ENCODE data around the gene LMNTD2. TPM values are rescaled to one million over a fixed set of nuclear protein-coding genes. Genes with fewer than 3 reads are reported as not detected.

Gene LMNTD2
- total RNA-seq, 2 donors from 2014 or later: 6.0 to 12.9 TPM

DNA sequence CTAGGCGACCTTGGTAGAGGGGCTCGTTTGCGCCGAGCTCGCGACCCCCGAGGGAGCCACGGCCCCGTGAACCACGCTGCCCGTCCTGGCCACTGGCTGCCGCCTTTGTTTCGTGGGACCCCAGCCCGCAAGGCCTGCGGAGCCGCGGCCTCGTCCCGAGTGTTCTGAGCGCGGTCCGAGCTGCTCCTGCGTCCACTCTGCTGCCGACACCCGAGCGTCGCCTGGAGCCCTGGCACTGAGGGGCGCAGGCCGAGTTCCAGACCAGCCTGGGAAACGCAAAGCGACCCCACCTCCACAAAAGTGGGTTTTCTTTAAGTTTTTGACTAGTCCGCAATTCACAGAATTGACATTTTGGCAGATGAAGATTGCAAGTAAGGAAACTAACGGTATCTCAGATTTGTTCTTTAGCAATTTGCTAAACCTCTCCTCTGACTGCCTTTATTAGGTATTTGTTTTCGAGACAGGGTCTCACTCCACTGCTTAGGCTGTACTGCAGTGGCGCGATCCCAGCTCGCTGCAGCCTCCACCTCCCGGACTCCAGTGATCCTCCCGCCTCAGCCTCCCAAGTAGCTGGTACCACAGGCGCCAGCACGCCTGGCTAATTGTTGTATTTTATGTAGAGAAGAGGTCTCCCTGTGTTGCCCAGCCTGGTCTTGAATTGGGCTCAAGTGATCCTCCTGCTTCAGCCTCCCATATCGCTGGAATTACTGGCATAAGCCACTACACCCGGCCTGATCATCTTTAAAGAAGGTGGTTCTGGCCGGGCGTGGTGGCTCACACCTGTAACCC lies 52.6 kb downstream of the LMNTD2 start:
- Histone ChIP-seq H3K4me1 (peaks cover 35% of the 10 kb centered on the region), H3K4me3 (peak overlapping the region in 1 of 2 donors; percentile 17), H3K27me3 (no peaks in the 10 kb centered on the region), H3K27ac (peak overlapping the region; percentile 96 to 100 (median 99)), H3K9me3 (no peaks in the 10 kb centered on the region), H3K36me3 (replicated peaks in 1 of 2; ENCODE audit: insufficient read depth in 1 of 2, low read depth in 2 of 2) (no peaks in the 10 kb centered on the region)
- TF ChIP-seq POLR2A (IDR thresholded peaks at IDR 0.05): no peak
- no peak for TF ChIP-seq CTCF (IDR thresholded peaks at IDR 0.05)
- ATAC-seq: no peak
- DNase-seq: no peak
- intact Hi-C loops (cut with DNase I): no loop called here
- 45 to 94% methylated on average over 11 to 43 of the region's 45 CpGs for WGBS, 2 donors

DNA sequence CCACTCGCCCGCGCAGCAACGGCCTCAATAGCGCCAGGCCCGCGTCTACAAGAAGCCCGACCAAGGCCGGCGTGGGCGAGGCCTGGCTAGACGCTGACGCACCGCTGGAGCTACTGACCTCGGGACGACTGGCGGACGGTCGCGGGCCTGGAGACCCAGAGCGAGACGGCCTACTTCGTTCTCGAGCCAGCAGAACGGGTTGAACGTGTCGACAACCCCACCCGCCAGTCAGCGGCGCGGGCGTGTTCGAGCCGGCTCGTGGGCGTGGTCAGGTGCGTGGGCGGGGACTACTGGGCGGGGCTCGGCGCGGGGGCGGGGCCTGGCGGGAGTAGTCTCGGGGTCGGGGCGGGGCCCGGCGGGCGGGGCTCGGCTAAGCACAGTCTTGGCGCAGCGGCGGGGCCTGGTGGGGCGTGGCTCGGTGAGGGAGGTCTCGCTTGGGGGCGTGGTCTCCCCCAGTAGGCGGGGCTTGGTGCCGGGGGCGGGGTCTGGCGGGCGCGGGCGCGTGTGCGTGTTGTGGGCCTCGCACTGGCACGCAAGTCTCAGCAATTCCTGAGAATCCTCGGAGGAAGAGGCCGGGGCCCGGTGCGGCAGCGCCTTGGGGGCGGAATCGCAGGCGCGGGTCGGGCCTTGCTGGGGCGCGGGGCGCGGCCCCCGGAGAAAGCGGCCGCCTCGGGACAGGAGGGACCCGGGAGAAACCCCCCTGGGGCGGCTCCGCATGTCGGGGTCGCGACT lies 53.4 kb downstream of the LMNTD2 start, which contains the start of gene RNH1:
Gene RNH1, minus strand, starts transcription at position 248 of the 732 bp plus-strand sequence. CDS start 5,080 bp downstream, outside the sequence.
- peak; percentile 98 to 99 (median 98) for DNase-seq
- Histone ChIP-seq H3K4me3 (peak within 1 kb of the TSS; percentile 33 to 69), H3K27me3 (no peaks in the 10 kb centered on the region), H3K9me3 (no peaks in the 10 kb centered on the region), H3K27ac (peak within 1 kb of the TSS; percentile 96 to 100 (median 99)), H3K4me1 (peaks cover 35% of the 10 kb centered on the region), H3K36me3 (replicated peaks in 1 of 2; ENCODE audit: insufficient read depth in 1 of 2, low read depth in 2 of 2) (no peaks in the 10 kb centered on the region)
- TF ChIP-seq POLR2A (IDR thresholded peaks at IDR 0.05) (peak; percentile 49 to 70 (median 65)), CTCF (IDR thresholded peaks at IDR 0.05) (no peak)
- peak; percentile 86 for ATAC-seq
- 0 to 1% methylated on average over 2 to 57 of the region's 93 CpGs for WGBS, 2 donors
- intact Hi-C loops (cut with DNase I): no loop called here

- H3K27ac ChIP-seq: peak overlapping the region; percentile 96 to 100 (median 99)
- DNase-seq: peak; percentile 97 to 99 (median 98)
- no peaks in the 10 kb centered on the region for H3K9me3 ChIP-seq
- H3K4me1 ChIP-seq: peaks cover 35% of the 10 kb centered on the region
- H3K4me3 ChIP-seq: peak overlapping the region; percentile 33 to 69
- intact Hi-C loops (cut with DNase I): no loop called here
- 0% methylated on average over 2 to 71 of the region's 71 CpGs for WGBS, 2 donors
- H3K27me3 ChIP-seq: no peaks in the 10 kb centered on the region
- TF ChIP-seq POLR2A (IDR thresholded peaks at IDR 0.05) (peak; percentile 59 to 91 (median 86)), CTCF (IDR thresholded peaks at IDR 0.05) (peak in 3 of 7 experiments; percentile 22 to 30 (median 28))
- peak; percentile 87 for ATAC-seq
- no peaks in the 10 kb centered on the region for H3K36me3 ChIP-seq (replicated peaks in 1 of 2; ENCODE audit: insufficient read depth in 1 of 2, low read depth in 2 of 2)
These were observed 54.1 kb downstream of the LMNTD2 start for GRCh38 chr11:506238-506994.

DNA sequence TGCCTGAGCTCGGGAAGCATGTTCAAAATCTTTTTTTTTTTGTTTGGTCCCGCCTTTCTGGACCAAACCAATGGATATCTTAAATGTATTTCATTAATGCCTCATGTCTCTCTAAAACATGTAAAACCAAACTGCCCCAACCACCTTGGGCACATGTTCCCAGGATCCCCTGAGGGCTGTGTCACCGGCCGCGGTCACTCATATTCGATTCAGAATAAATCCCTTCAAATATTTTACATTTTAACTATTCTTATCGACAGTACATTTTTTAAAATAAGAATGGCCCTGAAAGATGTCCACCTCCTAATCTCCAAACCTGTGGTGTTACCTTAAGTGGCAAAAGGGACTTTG lies 55.6 kb downstream of the LMNTD2 start:
- peaks cover 0 to 7% of the 10 kb centered on the region in 2 donors for H3K36me3 ChIP-seq (replicated peaks in 1 of 2; ENCODE audit: insufficient read depth in 1 of 2, low read depth in 2 of 2)
- TF ChIP-seq CTCF (IDR thresholded peaks at IDR 0.05): no peak
- no peak for TF ChIP-seq POLR2A (IDR thresholded peaks at IDR 0.05)
- no peak for DNase-seq
- no peaks in the 10 kb centered on the region for H3K9me3 ChIP-seq
- no peak for ATAC-seq
- H3K27me3 ChIP-seq: no peaks in the 10 kb centered on the region
- WGBS, 2 donors: 73 to 89% methylated on average over 7 of the region's 7 CpGs
- H3K27ac ChIP-seq: no peak overlapping the region
- no peak overlapping the region for H3K4me3 ChIP-seq
- intact Hi-C loops (cut with DNase I): no loop called here
- peaks cover 35% of the 10 kb centered on the region for H3K4me1 ChIP-seq

MicroRNAs encoded within 50 kb of the gene (microRNA counts, 767-probe panel; counts per million panel counts)
- microRNA hsa-miR-210: 0 to 736 counts per million in 2 donors

Small RNA genes within 50 kb of the gene (microRNA-seq; reads per million reads assigned to microRNA genes)
- gene MIR210 (ENCODE audit: borderline number of aligned reads in 2 of 2, borderline replicate concordance in 2 of 2): 32.1 to 37.7 reads per million in 2 donors

Small RNA genes within 50 kb of the gene (small RNA-seq; reads per million reads assigned to genes)
- gene MIR210: 1.6 reads per million, percentile 63 among the genes with 10 or more reads in this experiment

Other genes with a start within 250 kb of the LMNTD2 start
- gene IFITM1, start 246.7 kb downstream of the LMNTD2 start, total RNA-seq: 10 to 100 TPM; 31.0 to 39.7 TPM
- 10 to 100 TPM; 51.4 to 59.7 TPM for gene IFITM3, start 239.9 kb downstream of the LMNTD2 start, total RNA-seq
- gene B4GALNT4, start 191.2 kb downstream of the LMNTD2 start, total RNA-seq: 1 to 10 TPM in 1 of 2 donors, not detected in 1; 2.1 TPM
- 10 to 100 TPM; 46.2 to 48.8 TPM for gene PKP3, start 166.5 kb downstream of the LMNTD2 start, total RNA-seq
- 10 to 100 TPM; 50.8 to 65.6 TPM for gene SIGIRR, start 145.7 kb downstream of the LMNTD2 start, total RNA-seq
- gene ANO9, start 118.7 kb downstream of the LMNTD2 start, total RNA-seq: 10 to 100 TPM; 15.6 to 26.4 TPM
- gene PTDSS2, start 110.5 kb downstream of the LMNTD2 start, total RNA-seq: 10 to 100 TPM; 17.4 to 93.3 TPM
- 100 to 1,000 TPM in 1 of 2 donors, 10 to 100 TPM in 1; 97.8 to 153 TPM for gene RNH1, start 53.5 kb downstream of the LMNTD2 start, total RNA-seq
- 10 to 100 TPM; 13.0 to 15.8 TPM for gene HRAS, start 25.2 kb downstream of the LMNTD2 start, total RNA-seq
- gene LRRC56, start 23.2 kb downstream of the LMNTD2 start, total RNA-seq: 1 to 10 TPM; 1.6 to 2.3 TPM
- 100 to 1,000 TPM in 1 of 2 donors, 10 to 100 TPM in 1; 49.5 to 134 TPM for gene RASSF7, start 232 bp upstream of the LMNTD2 start, total RNA-seq
- 10 to 100 TPM; 18.2 to 34.3 TPM for gene PHRF1, start 15.7 kb upstream of the LMNTD2 start, total RNA-seq
- gene IRF7, start 55.2 kb upstream of the LMNTD2 start, total RNA-seq: 10 to 100 TPM; 10.4 to 10.9 TPM
- gene CDHR5, start 64.2 kb upstream of the LMNTD2 start, total RNA-seq: 10 to 100 TPM in 1 of 2 donors, not detected in 1; 14.5 TPM
- not detected for gene SCT, start 66.4 kb upstream of the LMNTD2 start, total RNA-seq
- gene DRD4, start 76.5 kb upstream of the LMNTD2 start, total RNA-seq: 1 to 10 TPM in 1 of 2 donors, not detected in 1; 3.0 TPM
- 10 to 100 TPM; 15.8 to 28.0 TPM for gene DEAF1, start 134.5 kb upstream of the LMNTD2 start, total RNA-seq
- 10 to 100 TPM; 21.8 to 36.3 TPM for gene TMEM80, start 135.1 kb upstream of the LMNTD2 start, total RNA-seq
- gene EPS8L2, start 145.5 kb upstream of the LMNTD2 start, total RNA-seq: 100 to 1,000 TPM; 126 to 153 TPM
- 100 to 1,000 TPM in 1 of 2 donors, 10 to 100 TPM in 1; 78.9 to 119 TPM for gene TALDO1, start 186.7 kb upstream of the LMNTD2 start, total RNA-seq
- gene GATD1, start 216.7 kb upstream of the LMNTD2 start, total RNA-seq: 10 to 100 TPM; 14.0 to 28.7 TPM
- gene CEND1, start 229.4 kb upstream of the LMNTD2 start, total RNA-seq: under 1 TPM in 1 of 2 donors, not detected in 1; 0.78 TPM
- gene SLC25A22, start 237.5 kb upstream of the LMNTD2 start, total RNA-seq: 10 to 100 TPM; 55.8 to 69.5 TPM
- 10 to 100 TPM; 11.9 to 98.6 TPM for gene PIDD1, start 244.5 kb upstream of the LMNTD2 start, total RNA-seq
- 100 to 1,000 TPM; 395 to 402 TPM for gene RPLP2, start 249.2 kb upstream of the LMNTD2 start, total RNA-seq